HEK293 (cell line): ENCODE measurements around the gene CYB5R2.

Experiments used
- FEZF1 ChIP-seq: fragments of 450-650 bp; formaldehyde crosslinking; IDR thresholded peaks from 2 replicates; pipeline ENCODE4 v1.5.1; 2016; ENCODE audit warnings: missing biosample characterization, missing genetic modification characterization
- GLIS1 ChIP-seq: fragments of 450-650 bp; formaldehyde crosslinking; IDR thresholded peaks from 2 replicates; pipeline ENCODE4 v1.5.1; 2016; ENCODE audit warnings: missing biosample characterization, missing genetic modification characterization
- IKZF3 ChIP-seq: fragments of 450-650 bp; IDR thresholded peaks from 2 replicates; pipeline ENCODE4 v1.5.0; 2018; ENCODE audit warnings: missing biosample characterization, mild to moderate bottlenecking, missing genetic modification characterization, moderate library complexity
- KLF16 ChIP-seq: fragments of 450-650 bp; formaldehyde crosslinking; IDR thresholded peaks from 2 replicates; pipeline ENCODE4 v1.5.1; 2017; ENCODE audit warnings: missing biosample characterization, missing genetic modification characterization
- MEIS1 ChIP-seq: sonication (generic); formaldehyde crosslinking; IDR thresholded peaks from 2 replicates; pipeline ENCODE4 v1.8.1; 2022; ENCODE audit warnings: missing genetic modification reagents, mild to moderate bottlenecking, borderline replicate concordance
- MYNN ChIP-seq: fragments of 450-650 bp; formaldehyde crosslinking; IDR thresholded peaks from 2 replicates; pipeline ENCODE4 v1.5.1; 2016; ENCODE audit warnings: missing biosample characterization, missing genetic modification characterization, borderline replicate concordance
- PATZ1 ChIP-seq: fragments of 450-650 bp; formaldehyde crosslinking; IDR thresholded peaks from 2 replicates; pipeline ENCODE4 v1.5.1; 2016; ENCODE audit warnings: missing biosample characterization, missing genetic modification characterization
- RBAK ChIP-seq: fragments of 450-650 bp; formaldehyde crosslinking; IDR thresholded peaks from 2 replicates; pipeline ENCODE4 v1.5.1; 2016; ENCODE audit warnings: missing biosample characterization, missing genetic modification characterization
- REPIN1 ChIP-seq: fragments of 450-650 bp; formaldehyde crosslinking; IDR thresholded peaks from 2 replicates; pipeline ENCODE4 v1.5.1; 2017; ENCODE audit warnings: missing biosample characterization, missing genetic modification characterization, low read depth
- REST ChIP-seq: fragments of 450-650 bp; formaldehyde crosslinking; IDR thresholded peaks from 2 replicates; pipeline ENCODE4 v1.5.1; 2016; ENCODE audit warnings: missing biosample characterization, missing genetic modification characterization
- WT1 ChIP-seq: fragments of 450-650 bp; formaldehyde crosslinking; IDR thresholded peaks from 2 replicates; pipeline ENCODE4 v1.5.1; 2016; ENCODE audit warnings: missing biosample characterization, missing genetic modification characterization
- YY1 ChIP-seq: fragments of 450-650 bp; formaldehyde crosslinking; IDR thresholded peaks from 2 replicates; pipeline ENCODE4 v1.5.1; 2018; ENCODE audit warnings: missing biosample characterization, missing genetic modification characterization
- ZBTB49 ChIP-seq: fragments of 450-650 bp; formaldehyde crosslinking; IDR thresholded peaks from 2 replicates; pipeline ENCODE4 v1.5.1; 2016; ENCODE audit warnings: missing biosample characterization, missing genetic modification characterization, low read depth
- ZNF133 ChIP-seq: fragments of 450-650 bp; formaldehyde crosslinking; IDR thresholded peaks from 2 replicates; pipeline ENCODE4 v1.5.1; 2016; ENCODE audit warnings: missing biosample characterization, missing genetic modification characterization
- ZNF146 ChIP-seq: fragments of 450-650 bp; formaldehyde crosslinking; IDR thresholded peaks from 2 replicates; pipeline ENCODE4 v1.5.1; 2016; ENCODE audit warnings: missing biosample characterization, missing genetic modification characterization
- ZNF174 ChIP-seq: fragments of 450-650 bp; formaldehyde crosslinking; IDR thresholded peaks from 2 replicates; pipeline ENCODE4 v1.5.0; 2017; ENCODE audit warnings: missing biosample characterization, mild to moderate bottlenecking, missing genetic modification characterization
- ZNF175 ChIP-seq: fragments of 450-650 bp; formaldehyde crosslinking; IDR thresholded peaks from 2 replicates; pipeline ENCODE4 v1.5.1; 2016; ENCODE audit warnings: missing biosample characterization, missing genetic modification characterization
- ZNF248 ChIP-seq: fragments of 450-650 bp; formaldehyde crosslinking; IDR thresholded peaks from 2 replicates; pipeline ENCODE4 v1.5.1; 2017; ENCODE audit warnings: missing biosample characterization, missing genetic modification characterization
- ZNF37A ChIP-seq: fragments of 450-650 bp; IDR thresholded peaks from 2 replicates; pipeline ENCODE4 v1.5.1; 2018; ENCODE audit warnings: missing biosample characterization, missing genetic modification characterization
- ZNF416 ChIP-seq: fragments of 450-650 bp; formaldehyde crosslinking; IDR thresholded peaks from 2 replicates; pipeline ENCODE4 v1.5.1; 2016; ENCODE audit warnings: missing biosample characterization, missing genetic modification characterization
- ZNF513 ChIP-seq: fragments of 450-650 bp; IDR thresholded peaks from 2 replicates; pipeline ENCODE4 v1.5.1; 2018; ENCODE audit warnings: missing biosample characterization, missing genetic modification characterization
- ZNF514 ChIP-seq: fragments of 450-650 bp; formaldehyde crosslinking; IDR thresholded peaks from 2 replicates; pipeline ENCODE4 v1.5.1; 2016; ENCODE audit warnings: missing biosample characterization, missing genetic modification characterization
- ZNF548 ChIP-seq: fragments of 450-650 bp; formaldehyde crosslinking; IDR thresholded peaks from 2 replicates; pipeline ENCODE4 v1.5.1; 2016; ENCODE audit warnings: missing biosample characterization, missing genetic modification characterization
- ZNF624 ChIP-seq: fragments of 450-650 bp; formaldehyde crosslinking; IDR thresholded peaks from 2 replicates; pipeline ENCODE4 v1.5.1; 2017; ENCODE audit warnings: missing biosample characterization, missing genetic modification characterization
- ZNF645 ChIP-seq: fragments of 450-650 bp; formaldehyde crosslinking; IDR thresholded peaks from 2 replicates; pipeline ENCODE4; 2016; ENCODE audit warnings: missing biosample characterization, missing genetic modification characterization
- ZNF654 ChIP-seq: fragments of 450-650 bp; formaldehyde crosslinking; IDR thresholded peaks from 2 replicates; pipeline ENCODE4 v1.5.1; 2016; ENCODE audit warnings: low read depth, missing biosample characterization, missing genetic modification characterization
- ZNF707 ChIP-seq: fragments of 450-650 bp; formaldehyde crosslinking; IDR thresholded peaks from 2 replicates; pipeline ENCODE4 v1.5.1; 2016; ENCODE audit warnings: missing biosample characterization, missing genetic modification characterization
- ZSCAN5A ChIP-seq: fragments of 450-650 bp; formaldehyde crosslinking; IDR thresholded peaks from 2 replicates; pipeline ENCODE4 v1.5.1; 2016; ENCODE audit warnings: missing biosample characterization, missing genetic modification characterization

CYB5R2 gene

GRCh38 chr11:7677071-7677470, 3.8 kb upstream of the CYB5R2 start (continued):
- TF ChIP-seq ZNF645 (tag by site-specific recombination) (no peak), ZNF174 (no peak), ZNF654 (tag by site-specific recombination) (no peak), ZNF514 (no peak), ZNF416 (no peak), ZBTB49 (tag by site-specific recombination) (no peak), KLF16 (tag by site-specific recombination) (0 out of 2 replicates have a peak, but pooled peaks have one; percentile 16), ZNF548 (tag by site-specific recombination) (no peak), PATZ1 (no peak), YY1 (tag by site-specific recombination) (no peak), ZNF513 (tag by site-specific recombination) (no peak), ZNF707 (tag by site-specific recombination) (no peak), REST (tag by site-specific recombination) (no peak), GLIS1 (tag by site-specific recombination) (peak; percentile 68), ZNF133 (tag by site-specific recombination) (no peak), RBAK (tag by site-specific recombination) (no peak), ZNF146 (tag by site-specific recombination) (no peak), ZNF175 (tag by site-specific recombination) (no peak), REPIN1 (tag by site-specific recombination) (no peak), ZNF37A (tag by site-specific recombination) (no peak), MEIS1 (CRISPR knock-in tag) (no peak), ZSCAN5A (tag by site-specific recombination) (no peak), FEZF1 (tag by site-specific recombination) (peak; percentile 37; the same call in 1 of the 2 replicates), ZNF624 (tag by site-specific recombination) (no peak), ZNF248 (tag by site-specific recombination) (no peak), IKZF3 (tag by site-specific recombination) (no peak), WT1 (tag by site-specific recombination) (peak; percentile 35; the same call in 1 of the 2 replicates), MYNN (tag by site-specific recombination) (no peak)
